ENCODE measurements around the gene AKT1S1. TPM values are rescaled to one million over a fixed set of nuclear protein-coding genes. Genes with fewer than 3 reads are reported as not detected.

AKT1S1 gene
- total RNA-seq, 2 donors from 2014 or later, result 19.2 to 33.8 TPM

DNA sequence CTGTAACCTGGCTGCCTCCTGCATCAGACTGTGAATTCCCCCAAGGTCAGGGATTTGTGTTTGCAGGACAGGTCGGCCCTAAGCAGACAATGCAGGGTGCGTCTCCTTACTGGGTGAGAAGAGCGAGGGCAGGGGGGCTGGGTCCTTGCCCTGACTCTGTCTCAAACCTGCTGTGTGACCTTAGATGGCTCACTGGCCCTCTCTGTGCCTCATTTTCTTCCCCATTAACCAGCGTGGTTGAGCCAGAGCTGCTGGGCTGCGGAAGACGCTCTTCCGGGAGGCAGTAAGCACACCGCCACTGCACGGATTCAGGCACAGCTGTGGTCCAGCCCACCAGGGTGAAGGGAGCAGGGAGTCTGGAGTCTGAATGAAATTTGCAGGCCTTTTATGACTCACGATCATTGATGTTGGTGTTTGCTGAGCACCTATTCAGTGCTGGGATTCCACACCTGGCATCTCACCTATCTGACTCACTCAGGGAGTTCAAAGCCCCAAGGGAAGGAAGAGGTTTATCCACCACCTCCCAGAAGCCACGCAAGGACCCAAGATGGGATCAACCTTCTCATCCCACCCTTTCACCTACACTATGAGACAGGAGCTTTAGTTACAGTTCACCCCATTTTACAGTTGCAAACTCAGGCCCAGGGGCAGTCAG, 2.5 kb downstream of the AKT1S1 start:
- Mint-ChIP-seq H3K36me3 (ENCODE audit: low read depth) (peaks cover 3% of the 10 kb centered on the region), H3K27ac (no peak overlapping the region), H3K4me1 (peaks cover 25% of the 10 kb centered on the region), H3K27me3 (no peaks in the 10 kb centered on the region), H3K4me3 (no peak overlapping the region)
- no peaks in the 10 kb centered on the region for H3K9me3 ChIP-seq (ENCODE audit: control insufficient read depth, low read length, poor library complexity, severe bottlenecking)
- ATAC-seq (no peak), DNase-seq (no peak)

DNA sequence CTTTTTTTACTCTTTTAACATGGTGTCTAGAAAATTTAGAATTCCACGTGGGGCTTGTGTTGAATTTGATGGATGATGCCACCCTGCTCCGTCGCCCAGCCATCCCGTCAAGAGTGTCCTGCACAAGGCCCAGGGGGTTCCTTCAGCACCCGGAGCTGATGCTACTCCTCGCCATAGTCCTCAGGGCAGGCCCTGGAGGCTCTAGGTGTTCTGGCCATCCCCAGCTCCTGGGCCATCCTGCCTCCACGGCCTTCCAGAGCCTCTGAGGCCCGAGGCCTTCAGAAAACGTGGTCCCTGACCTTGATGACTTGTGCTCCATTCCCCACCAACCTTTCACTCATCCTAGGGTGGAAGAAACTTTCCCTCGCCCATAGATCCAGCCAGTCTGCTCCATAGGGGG, 3.3 kb downstream of the AKT1S1 start:
- no peak for DNase-seq
- no peaks in the 10 kb centered on the region for H3K27me3 Mint-ChIP-seq
- peak overlapping the region; percentile 19 for H3K27ac Mint-ChIP-seq
- H3K4me3 Mint-ChIP-seq, result no peak overlapping the region
- peaks cover 3% of the 10 kb centered on the region for H3K36me3 Mint-ChIP-seq (ENCODE audit: low read depth)
- H3K4me1 Mint-ChIP-seq, result peaks cover 25% of the 10 kb centered on the region
- H3K9me3 ChIP-seq (ENCODE audit: control insufficient read depth, low read length, poor library complexity, severe bottlenecking), result no peaks in the 10 kb centered on the region
- ATAC-seq, result no peak

DNA sequence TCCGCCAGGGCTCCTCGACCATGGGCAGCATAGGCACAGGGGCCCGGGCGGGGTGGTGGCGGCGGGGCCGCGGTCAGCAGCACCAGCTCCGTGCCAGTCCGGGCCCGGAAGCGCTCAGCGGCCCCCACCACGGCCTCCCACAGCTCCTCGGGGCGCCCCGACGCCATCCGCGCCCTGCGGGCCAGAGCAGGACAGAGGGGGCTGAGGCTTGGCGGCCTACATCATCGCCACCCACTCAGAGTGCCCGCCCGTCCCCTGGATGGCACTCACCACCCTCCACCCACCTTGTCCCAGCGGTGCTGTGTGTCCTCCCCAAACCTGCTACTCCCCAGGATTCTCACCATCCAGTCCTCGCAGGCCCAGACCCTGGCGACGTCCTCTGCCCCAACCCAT, 4.0 kb downstream of the AKT1S1 start:
- H3K4me3 Mint-ChIP-seq, result peak overlapping the region; percentile 39
- peak overlapping the region; percentile 19 for H3K27ac Mint-ChIP-seq
- DNase-seq (no peak), ATAC-seq (no peak)
- H3K9me3 ChIP-seq (ENCODE audit: control insufficient read depth, low read length, poor library complexity, severe bottlenecking), result no peaks in the 10 kb centered on the region
- peaks cover 3% of the 10 kb centered on the region for H3K36me3 Mint-ChIP-seq (ENCODE audit: low read depth)
- H3K4me1 Mint-ChIP-seq, result peaks cover 23% of the 10 kb centered on the region
- H3K27me3 Mint-ChIP-seq, result no peaks in the 10 kb centered on the region

DNA sequence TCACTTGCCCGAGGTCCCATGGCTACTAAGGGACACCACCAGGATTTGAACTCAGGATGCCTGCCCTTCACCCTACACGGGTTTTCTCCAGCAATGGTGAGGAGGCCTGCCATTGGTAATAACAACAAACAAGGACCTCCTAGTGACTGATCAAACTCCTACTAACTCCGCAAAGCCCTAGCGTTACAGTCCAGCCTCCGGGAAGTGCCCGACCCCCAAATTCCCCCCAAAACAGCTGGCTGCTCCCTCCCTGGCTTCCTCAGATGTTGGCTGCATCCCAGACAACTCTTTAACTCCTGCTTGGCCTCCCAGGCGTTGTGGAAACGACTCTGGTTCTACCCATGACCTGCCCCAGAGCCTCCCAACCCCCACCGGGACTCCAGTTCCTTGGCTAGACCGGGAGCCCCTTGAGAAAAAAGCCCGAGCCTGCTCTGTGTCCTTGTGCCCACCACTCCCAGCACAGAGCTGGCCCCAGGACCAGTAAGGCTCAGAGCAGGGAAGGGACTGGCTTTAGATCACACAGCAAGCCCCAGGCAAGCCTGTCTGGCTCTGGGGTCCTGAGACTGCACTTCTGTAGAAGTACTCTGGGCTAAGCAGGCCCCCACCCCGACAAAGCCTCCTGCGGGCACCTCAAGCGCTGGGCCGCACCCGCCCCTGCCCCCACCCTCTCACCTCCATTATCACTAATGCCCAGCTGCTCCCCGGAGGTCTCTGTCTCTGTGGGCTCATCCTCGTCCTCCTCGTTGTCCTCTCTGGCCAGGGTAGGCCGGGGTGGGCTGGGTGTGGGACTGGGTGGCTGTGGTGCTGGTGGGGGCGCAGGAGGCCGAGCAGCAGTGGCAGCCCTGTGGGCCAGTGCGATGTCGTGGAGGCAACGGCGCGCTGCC, 4.7 kb downstream of the AKT1S1 start:
- ATAC-seq (no peak), DNase-seq (no peak)
- H3K4me1 Mint-ChIP-seq, result peaks cover 26% of the 10 kb centered on the region
- no peaks in the 10 kb centered on the region for H3K36me3 Mint-ChIP-seq (ENCODE audit: low read depth)
- H3K27ac Mint-ChIP-seq, result peak overlapping the region; percentile 61
- no peaks in the 10 kb centered on the region for H3K9me3 ChIP-seq (ENCODE audit: control insufficient read depth, low read length, poor library complexity, severe bottlenecking)
- H3K27me3 Mint-ChIP-seq, result no peaks in the 10 kb centered on the region
- no peak overlapping the region for H3K4me3 Mint-ChIP-seq

DNA sequence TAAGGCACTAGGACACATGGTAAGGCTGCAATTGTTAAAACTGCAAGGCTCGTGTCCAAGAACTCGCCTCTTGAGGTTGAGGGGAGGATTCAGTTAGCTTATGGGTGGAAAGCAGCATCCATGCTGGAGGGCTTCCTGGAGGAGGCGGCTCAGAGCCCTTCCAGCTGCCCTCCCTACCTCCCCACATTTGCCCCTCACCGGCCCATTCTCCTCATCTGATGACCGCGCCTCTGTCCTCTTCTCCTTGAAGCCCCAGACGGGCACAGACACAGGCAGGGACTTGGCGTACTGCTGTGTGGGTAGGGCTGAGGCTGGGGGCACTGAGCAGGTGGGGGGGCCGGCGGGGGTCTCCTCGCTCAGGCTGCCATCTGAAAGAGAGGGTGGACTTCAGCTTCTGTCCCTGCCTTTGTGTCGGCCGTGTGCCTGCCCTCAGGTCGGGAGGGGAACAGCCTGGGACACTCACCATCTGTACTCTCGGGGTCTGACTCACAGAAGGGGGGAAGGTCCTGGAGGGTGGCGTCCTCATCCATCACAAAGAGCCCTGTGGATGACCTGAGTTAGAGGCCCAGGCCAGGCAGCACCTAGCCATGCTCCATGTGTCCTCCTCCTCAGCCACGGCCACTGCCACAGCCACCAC, 5.7 kb downstream of the AKT1S1 start:
- peak overlapping the region; percentile 61 for H3K27ac Mint-ChIP-seq
- no peaks in the 10 kb centered on the region for H3K36me3 Mint-ChIP-seq (ENCODE audit: low read depth)
- peaks cover 32% of the 10 kb centered on the region for H3K4me1 Mint-ChIP-seq
- DNase-seq (no peak), ATAC-seq (no peak)
- no peaks in the 10 kb centered on the region for H3K27me3 Mint-ChIP-seq
- no peaks in the 10 kb centered on the region for H3K9me3 ChIP-seq (ENCODE audit: control insufficient read depth, low read length, poor library complexity, severe bottlenecking)
- H3K4me3 Mint-ChIP-seq, result no peak overlapping the region

DNA sequence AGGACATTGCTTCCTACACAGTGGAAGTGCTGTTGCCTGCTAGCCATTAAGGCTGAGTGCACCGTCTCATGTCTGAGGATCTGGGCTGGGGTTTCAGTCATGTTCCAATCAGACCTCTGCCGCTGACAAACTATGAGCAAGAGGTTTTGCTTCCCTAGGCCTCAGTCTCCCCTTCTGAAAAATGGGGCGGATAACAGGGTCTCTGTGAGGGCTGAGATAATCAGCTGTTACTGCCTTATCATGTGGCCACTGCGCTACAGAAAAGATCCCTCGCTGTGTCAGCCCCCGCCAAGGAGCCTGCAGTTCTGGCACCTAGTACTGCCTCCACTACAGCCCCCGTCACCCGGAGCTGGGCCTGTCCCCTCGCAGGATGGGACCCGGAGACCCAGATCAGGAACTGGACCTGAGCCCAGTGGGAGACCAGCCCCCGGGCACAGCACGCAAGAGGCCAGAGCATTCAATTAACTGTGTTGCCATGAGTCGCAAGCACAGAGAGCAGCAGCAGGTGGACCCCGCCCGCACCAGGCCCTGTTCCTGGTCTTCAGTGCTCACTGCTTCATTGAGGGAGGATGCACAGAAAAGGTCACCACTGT, 6.8 kb downstream of the AKT1S1 start:
- H3K27me3 Mint-ChIP-seq, result no peaks in the 10 kb centered on the region
- peak overlapping the region; percentile 43 for H3K4me3 Mint-ChIP-seq
- DNase-seq (no peak), ATAC-seq (no peak)
- peaks cover 2% of the 10 kb centered on the region for H3K36me3 Mint-ChIP-seq (ENCODE audit: low read depth)
- H3K27ac Mint-ChIP-seq, result no peak overlapping the region
- peaks cover 33% of the 10 kb centered on the region for H3K4me1 Mint-ChIP-seq
- H3K9me3 ChIP-seq (ENCODE audit: control insufficient read depth, low read length, poor library complexity, severe bottlenecking), result no peaks in the 10 kb centered on the region

DNA sequence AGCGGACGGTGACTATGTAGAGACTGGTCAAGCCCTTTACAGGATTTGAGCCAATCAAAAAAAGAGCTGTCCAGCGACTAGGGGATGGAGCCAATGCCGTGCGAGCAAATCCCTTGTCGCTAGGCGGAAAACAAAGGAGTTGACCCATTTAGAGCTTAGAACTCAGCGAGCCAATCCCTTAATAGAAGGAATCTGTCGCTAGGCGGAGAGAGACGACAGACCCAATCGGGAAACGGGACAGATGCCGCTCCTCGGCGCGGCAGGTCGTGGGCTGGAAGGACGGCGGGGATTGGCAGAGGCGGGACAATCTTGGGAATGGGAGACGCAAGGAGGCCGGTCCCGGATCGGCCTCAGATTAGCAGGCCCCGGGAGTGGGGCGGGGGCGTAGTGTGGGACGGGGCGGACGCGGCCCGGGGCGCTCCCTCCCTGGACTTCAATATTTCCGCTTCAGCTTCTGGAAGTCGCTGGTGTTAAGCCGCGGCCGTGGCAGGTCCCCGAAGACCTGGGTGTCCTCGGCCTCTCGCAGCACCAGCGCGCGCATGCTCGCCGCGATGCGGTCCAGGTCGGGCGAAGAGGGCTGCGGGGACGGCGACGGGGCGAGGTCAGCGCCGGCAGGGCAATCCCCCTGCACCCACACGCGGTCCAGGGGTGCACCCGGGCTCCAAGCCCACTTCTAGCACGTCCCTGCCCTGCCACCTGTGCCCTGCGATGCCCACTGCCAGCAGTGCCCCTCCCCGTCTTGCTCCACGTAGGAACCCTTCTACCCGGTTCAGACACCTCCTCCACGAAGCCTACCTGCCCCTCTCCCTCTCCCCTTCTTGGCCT, 7.5 kb downstream of the AKT1S1 start:
- Mint-ChIP-seq H3K36me3 (ENCODE audit: low read depth) (peaks cover 2% of the 10 kb centered on the region), H3K4me3 (no peak overlapping the region), H3K27ac (no peak overlapping the region), H3K27me3 (no peaks in the 10 kb centered on the region), H3K4me1 (peaks cover 34% of the 10 kb centered on the region)
- ATAC-seq, result peak; percentile 79
- DNase-seq, result peak; percentile 81 to 87 (median 82)
- H3K9me3 ChIP-seq (ENCODE audit: control insufficient read depth, low read length, poor library complexity, severe bottlenecking), result no peaks in the 10 kb centered on the region

DNA sequence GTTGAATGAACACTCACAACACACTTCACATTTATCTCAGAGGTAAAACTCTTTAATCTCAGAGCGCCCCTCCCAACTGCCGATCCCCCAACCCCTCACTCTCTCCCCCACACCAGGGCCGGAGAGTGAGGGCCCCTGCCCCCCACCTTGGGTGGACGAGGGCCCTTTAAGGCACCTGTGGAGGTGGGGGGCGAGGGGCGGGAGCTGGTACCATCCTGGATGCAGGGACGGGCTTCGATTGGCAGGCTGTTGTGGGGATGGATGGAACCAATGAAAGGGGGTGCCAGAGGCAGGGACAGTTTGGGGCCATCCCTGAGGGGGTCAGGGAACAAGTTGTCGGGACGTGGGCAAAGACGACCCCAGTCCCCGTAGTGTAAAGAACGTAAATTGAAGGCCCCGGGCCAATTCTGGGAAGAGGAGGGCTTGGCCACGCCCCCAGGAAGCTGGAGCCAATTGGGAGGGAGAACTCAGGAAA, 8.1 kb downstream of the AKT1S1 start:
- ATAC-seq (no peak), DNase-seq (no peak)
- Mint-ChIP-seq H3K4me3 (no peak overlapping the region), H3K4me1 (peaks cover 32% of the 10 kb centered on the region), H3K36me3 (ENCODE audit: low read depth) (peaks cover 2% of the 10 kb centered on the region), H3K27me3 (no peaks in the 10 kb centered on the region), H3K27ac (no peak overlapping the region)
- H3K9me3 ChIP-seq (ENCODE audit: control insufficient read depth, low read length, poor library complexity, severe bottlenecking), result no peaks in the 10 kb centered on the region

DNA sequence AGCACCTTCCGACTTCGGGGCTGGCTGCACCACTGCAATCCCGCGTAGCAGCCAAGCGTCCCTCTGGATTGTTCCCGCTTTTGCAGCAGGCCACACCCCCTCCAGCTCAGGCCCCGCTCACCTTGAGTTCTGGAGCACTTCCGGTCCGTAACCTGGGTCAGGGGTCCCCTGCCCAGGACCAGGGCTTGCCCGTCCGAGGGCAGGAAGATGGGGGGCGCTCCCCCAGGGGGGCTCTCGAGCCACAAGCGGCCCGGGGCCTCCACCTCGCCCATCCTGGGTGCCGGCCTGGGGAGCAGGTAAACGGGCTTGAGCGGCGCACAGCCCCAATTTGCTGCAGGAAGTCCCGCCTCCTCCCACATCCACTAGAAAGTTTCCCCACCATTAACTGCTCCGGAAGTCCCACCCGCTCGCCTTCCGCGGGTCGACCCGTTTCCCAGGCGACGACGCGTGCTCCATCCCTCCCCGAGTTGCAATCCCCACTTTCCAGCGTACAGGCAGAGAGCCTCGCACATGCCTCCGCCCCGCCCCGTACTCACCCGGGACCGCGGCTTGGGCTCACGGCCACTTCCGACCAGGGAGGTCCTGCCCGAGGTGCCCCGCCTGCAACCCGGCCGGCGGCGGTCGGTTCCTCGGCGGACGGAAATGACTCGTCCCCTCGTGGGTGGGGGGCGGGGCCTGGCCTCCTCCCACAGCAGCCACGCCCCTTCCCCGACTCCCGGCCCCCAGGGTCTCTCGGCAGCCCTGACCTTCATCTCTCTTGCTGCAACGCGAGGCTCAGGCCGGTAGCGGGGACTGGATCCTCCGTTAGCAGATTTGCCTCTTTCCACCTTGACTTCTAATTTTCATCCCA, 10.0 kb downstream of the AKT1S1 start, which contains the start of gene PNKP:
Gene PNKP, minus strand, starts transcription at position 644 of the 850 bp plus-strand sequence. Its CDS starts 372 bp downstream, at position 272.
- H3K36me3 Mint-ChIP-seq (ENCODE audit: low read depth), result peaks cover 5% of the 10 kb centered on the region
- DNase-seq, result peak; percentile 72 to 85 (median 74)
- H3K4me3 Mint-ChIP-seq, result peak within 1 kb of the TSS; percentile 99
- no peaks in the 10 kb centered on the region for H3K27me3 Mint-ChIP-seq
- ATAC-seq, result peak; percentile 53
- no peak within 1 kb of the TSS for H3K27ac Mint-ChIP-seq
- no peaks in the 10 kb centered on the region for H3K9me3 ChIP-seq (ENCODE audit: control insufficient read depth, low read length, poor library complexity, severe bottlenecking)
- H3K4me1 Mint-ChIP-seq, result peaks cover 33% of the 10 kb centered on the region

DNA sequence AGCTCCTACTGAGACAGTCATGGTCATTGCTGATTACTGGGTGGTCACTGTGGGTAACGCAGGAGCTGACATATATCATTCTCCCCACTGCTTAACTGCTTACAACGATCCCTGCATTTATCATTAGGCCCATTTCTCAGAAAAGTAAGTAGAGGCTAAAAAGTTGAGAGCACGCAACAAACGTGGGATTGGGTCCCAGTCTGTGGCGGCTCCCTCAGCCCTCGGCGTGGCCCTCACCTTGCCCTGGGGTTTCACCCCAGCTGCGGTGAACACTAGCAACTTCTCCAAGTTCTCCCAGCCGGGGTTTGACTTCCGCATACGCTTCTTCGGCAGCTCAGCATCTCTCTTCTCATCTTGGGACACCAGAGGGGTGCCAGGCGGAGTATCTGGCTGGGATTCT, 12.3 kb downstream of the AKT1S1 start:
- ATAC-seq (no peak), DNase-seq (no peak)
- Mint-ChIP-seq H3K27me3 (no peaks in the 10 kb centered on the region), H3K27ac (peak overlapping the region; percentile 45), H3K36me3 (ENCODE audit: low read depth) (peaks cover 5% of the 10 kb centered on the region), H3K4me1 (peaks cover 27% of the 10 kb centered on the region), H3K4me3 (no peak overlapping the region)
- H3K9me3 ChIP-seq (ENCODE audit: control insufficient read depth, low read length, poor library complexity, severe bottlenecking), result no peaks in the 10 kb centered on the region

DNA sequence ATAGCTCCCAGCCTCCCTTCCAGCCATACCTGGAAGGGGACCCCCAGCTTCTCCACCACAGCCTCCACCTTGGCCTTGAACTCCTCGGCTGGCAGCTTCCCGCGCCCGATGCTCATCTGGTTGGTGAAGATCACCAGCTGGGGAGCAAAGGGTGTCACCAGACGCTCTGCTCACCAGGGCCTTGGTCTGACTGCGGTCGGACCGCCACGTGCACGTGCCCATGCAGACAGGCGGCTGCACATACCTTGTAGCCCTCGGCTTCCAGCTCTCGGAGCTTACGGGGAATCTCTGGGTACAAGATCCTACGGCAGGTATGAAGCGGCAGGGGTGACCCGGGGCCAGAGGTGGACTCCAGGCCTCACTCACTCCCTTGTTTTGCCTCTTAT, 13.2 kb downstream of the AKT1S1 start:
- Mint-ChIP-seq H3K36me3 (ENCODE audit: low read depth) (peaks cover 5% of the 10 kb centered on the region), H3K27ac (peak overlapping the region; percentile 45), H3K27me3 (no peaks in the 10 kb centered on the region), H3K4me3 (peak overlapping the region; percentile 21), H3K4me1 (peaks cover 27% of the 10 kb centered on the region)
- no peak for DNase-seq
- no peaks in the 10 kb centered on the region for H3K9me3 ChIP-seq (ENCODE audit: control insufficient read depth, low read length, poor library complexity, severe bottlenecking)
- ATAC-seq, result no peak
